Measurements from ENCODE around the gene TXNDC8. TPM values are rescaled to one million over a fixed set of nuclear protein-coding genes. Genes with fewer than 3 reads are reported as not detected.
"Not testable (repeated sequence)": the region's sequence is repeated elsewhere in the genome, so short reads cannot be mapped to it uniquely, and the experiment has no call there.

The TXNDC8 gene
- polyA plus RNA-seq, 3 donors, result not detected

DNA sequence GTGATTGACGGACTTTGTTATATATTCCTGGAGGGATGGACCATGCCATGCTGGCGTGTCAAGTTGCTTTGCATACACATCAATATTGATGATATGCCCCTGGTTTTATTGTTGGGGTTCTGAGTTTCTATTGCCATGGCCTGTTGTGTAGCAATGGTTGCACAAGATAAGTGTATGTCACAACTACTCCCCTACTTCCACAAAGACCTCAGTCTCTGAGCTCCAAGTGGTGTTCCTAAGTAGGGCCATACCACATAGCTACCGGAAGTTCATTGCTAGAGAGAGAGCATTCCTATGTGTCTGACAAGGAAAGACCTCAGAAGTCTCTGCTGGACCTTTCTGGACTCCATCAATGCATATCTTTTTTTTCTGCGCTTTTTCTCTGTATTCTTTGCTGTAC is 19.8 kb downstream of the TXNDC8 start:
- Histone ChIP-seq H3K27ac (ENCODE audit: low read depth in 1 of 2, low read length in 2 of 2) (peak overlapping the region in 1 of 2 donors; percentile 67), H3K9ac (ENCODE audit: insufficient read depth, low read length, poor library complexity, severe bottlenecking) (no peak overlapping the region), H4K20me1 (ENCODE audit: insufficient read depth, low read length) (no peaks in the 10 kb centered on the region), H2AFZ (ENCODE audit: insufficient read depth, low read depth, low read length, poor library complexity, severe bottlenecking) (no peak overlapping the region), H3K9me3 (replicated peaks in 1 of 2; ENCODE audit: control insufficient read depth in 1 of 2, insufficient read depth in 1 of 2, low read length in 2 of 2) (no peaks in the 10 kb centered on the region), H3K4me1 (ENCODE audit: control insufficient read depth in 1 of 2, insufficient read depth in 2 of 2, low read length in 2 of 2) (peaks cover 21 to 26% of the 10 kb centered on the region in 2 donors), H3K4me3 (replicated peaks in 1 of 3; ENCODE audit: low read depth in 2 of 3, low read length in 3 of 3) (no peak overlapping the region), H3K79me2 (ENCODE audit: insufficient read depth, low read length) (no peaks in the 10 kb centered on the region), H3K4me2 (replicated peaks; ENCODE audit: extremely low read depth, low read length, poor library complexity, severe bottlenecking) (peak overlapping the region; percentile 4), H3K27me3 (ENCODE audit: control insufficient read depth in 2 of 2, insufficient read depth in 2 of 2, low read length in 2 of 2) (no peaks in the 10 kb centered on the region), H3K36me3 (replicated peaks in 1 of 2; ENCODE audit: control insufficient read depth in 1 of 2, insufficient read depth in 2 of 2, low read length in 2 of 2) (no peaks in the 10 kb centered on the region)
- Mint-ChIP-seq H3K27me3 (ENCODE audit: low read depth in 3 of 3) (peaks cover 0 to 4% (median 0%) of the 10 kb centered on the region in 3 donors), H3K27ac (peak overlapping the region in 6 of 7 donors; percentile 7 to 82 (median 72)), H3K4me1 (peaks cover 21% of the 10 kb centered on the region), H3K36me3 (no peaks in the 10 kb centered on the region), H3K4me3 (no peak overlapping the region), H3K9me3 (peaks cover 0 to 4% (median 1%) of the 10 kb centered on the region in 7 donors)
- intact Hi-C loops (cut with micrococcal nuclease), result no loop called here
- DNase-seq, result peak; percentile 43 to 64 (median 60)
- TF ChIP-seq, protein P1, sequence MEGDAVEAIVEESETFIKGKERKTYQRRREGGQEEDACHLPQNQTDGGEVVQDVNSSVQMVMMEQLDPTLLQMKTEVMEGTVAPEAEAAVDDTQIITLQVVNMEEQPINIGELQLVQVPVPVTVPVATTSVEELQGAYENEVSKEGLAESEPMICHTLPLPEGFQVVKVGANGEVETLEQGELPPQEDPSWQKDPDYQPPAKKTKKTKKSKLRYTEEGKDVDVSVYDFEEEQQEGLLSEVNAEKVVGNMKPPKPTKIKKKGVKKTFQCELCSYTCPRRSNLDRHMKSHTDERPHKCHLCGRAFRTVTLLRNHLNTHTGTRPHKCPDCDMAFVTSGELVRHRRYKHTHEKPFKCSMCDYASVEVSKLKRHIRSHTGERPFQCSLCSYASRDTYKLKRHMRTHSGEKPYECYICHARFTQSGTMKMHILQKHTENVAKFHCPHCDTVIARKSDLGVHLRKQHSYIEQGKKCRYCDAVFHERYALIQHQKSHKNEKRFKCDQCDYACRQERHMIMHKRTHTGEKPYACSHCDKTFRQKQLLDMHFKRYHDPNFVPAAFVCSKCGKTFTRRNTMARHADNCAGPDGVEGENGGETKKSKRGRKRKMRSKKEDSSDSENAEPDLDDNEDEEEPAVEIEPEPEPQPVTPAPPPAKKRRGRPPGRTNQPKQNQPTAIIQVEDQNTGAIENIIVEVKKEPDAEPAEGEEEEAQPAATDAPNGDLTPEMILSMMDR (IDR thresholded peaks at IDR 0.05), result no peak
- WGBS (ENCODE audit: insufficient coverage), result no CpG with 5 or more reads among the region's 4 CpGs

DNA sequence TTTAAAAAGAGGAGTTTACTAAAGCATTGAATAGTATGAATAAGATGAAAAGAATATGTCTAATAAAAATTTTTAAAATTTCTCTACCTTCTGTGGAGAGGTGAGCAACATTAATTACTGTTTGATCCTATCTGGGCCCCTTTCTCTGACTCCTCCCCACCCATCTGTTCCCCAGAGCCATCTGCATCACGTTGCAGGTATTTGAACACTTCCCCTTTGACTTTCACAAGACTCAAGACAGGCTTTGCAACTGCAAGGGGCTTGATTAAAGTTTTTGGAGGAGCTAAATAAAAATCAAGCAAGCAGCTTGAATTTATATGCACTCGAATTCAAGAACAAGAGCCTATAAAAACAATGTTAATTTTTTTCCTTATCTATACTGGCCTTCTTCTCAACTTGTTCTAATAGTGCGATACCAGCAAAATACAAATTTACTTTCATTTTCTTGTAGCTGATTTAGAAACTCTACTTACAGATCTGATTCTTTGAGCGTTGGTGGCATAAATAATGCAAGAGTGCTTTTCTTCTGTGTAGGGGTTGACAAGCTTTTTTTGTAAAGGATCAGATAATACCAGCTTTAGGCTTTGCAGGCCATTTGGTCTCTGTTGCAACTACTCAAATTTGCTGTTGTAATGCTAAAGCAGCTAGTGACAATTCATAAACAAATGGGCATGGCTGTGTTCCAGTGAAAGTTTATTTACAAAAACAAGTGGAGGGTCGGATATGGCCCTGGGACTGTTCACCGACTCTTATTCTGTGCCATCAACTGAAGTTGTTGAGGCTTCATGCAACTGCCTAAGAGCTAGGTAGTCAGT is 21.2 kb downstream of the TXNDC8 start:
- TF ChIP-seq, protein P1 (IDR thresholded peaks at IDR 0.05), result no peak
- Histone ChIP-seq H4K20me1 (ENCODE audit: insufficient read depth, low read length) (no peaks in the 10 kb centered on the region), H3K27ac (ENCODE audit: low read depth in 1 of 2, low read length in 2 of 2) (peak overlapping the region in 1 of 2 donors; percentile 67), H3K79me2 (ENCODE audit: insufficient read depth, low read length) (no peaks in the 10 kb centered on the region), H3K9ac (ENCODE audit: insufficient read depth, low read length, poor library complexity, severe bottlenecking) (no peak overlapping the region), H3K4me2 (replicated peaks; ENCODE audit: extremely low read depth, low read length, poor library complexity, severe bottlenecking) (peak overlapping the region; percentile 72), H3K4me1 (ENCODE audit: control insufficient read depth in 1 of 2, insufficient read depth in 2 of 2, low read length in 2 of 2) (peaks cover 21 to 26% of the 10 kb centered on the region in 2 donors), H3K4me3 (replicated peaks in 1 of 3; ENCODE audit: low read depth in 2 of 3, low read length in 3 of 3) (peak overlapping the region in 2 of 3 experiments; percentile 33 to 68), H3K9me3 (replicated peaks in 1 of 2; ENCODE audit: control insufficient read depth in 1 of 2, insufficient read depth in 1 of 2, low read length in 2 of 2) (peaks cover 0 to 3% of the 10 kb centered on the region in 2 donors), H2AFZ (ENCODE audit: insufficient read depth, low read depth, low read length, poor library complexity, severe bottlenecking) (peak overlapping the region; percentile 17), H3K36me3 (replicated peaks in 1 of 2; ENCODE audit: control insufficient read depth in 1 of 2, insufficient read depth in 2 of 2, low read length in 2 of 2) (no peaks in the 10 kb centered on the region), H3K27me3 (ENCODE audit: control insufficient read depth in 2 of 2, insufficient read depth in 2 of 2, low read length in 2 of 2) (no peaks in the 10 kb centered on the region)
- H3K4me3 Mint-ChIP-seq, result peak overlapping the region; percentile 52 to 72
- peak overlapping the region in 5 of 7 donors; percentile 46 to 81 (median 70) for H3K27ac Mint-ChIP-seq
- H3K27me3 Mint-ChIP-seq (ENCODE audit: low read depth in 3 of 3), result peaks cover 0 to 2% (median 0%) of the 10 kb centered on the region in 3 donors
- 72% methylated on average over 2 of the region's 6 CpGs for WGBS (ENCODE audit: insufficient coverage)
- peak in 2 of 3 donors; percentile 13 to 18 for DNase-seq
- no peaks in the 10 kb centered on the region for H3K36me3 Mint-ChIP-seq
- intact Hi-C loops (cut with micrococcal nuclease), result no loop called here
- peaks cover 21% of the 10 kb centered on the region for H3K4me1 Mint-ChIP-seq
- peaks cover 0 to 7% (median 4%) of the 10 kb centered on the region in 7 donors for H3K9me3 Mint-ChIP-seq

DNA sequence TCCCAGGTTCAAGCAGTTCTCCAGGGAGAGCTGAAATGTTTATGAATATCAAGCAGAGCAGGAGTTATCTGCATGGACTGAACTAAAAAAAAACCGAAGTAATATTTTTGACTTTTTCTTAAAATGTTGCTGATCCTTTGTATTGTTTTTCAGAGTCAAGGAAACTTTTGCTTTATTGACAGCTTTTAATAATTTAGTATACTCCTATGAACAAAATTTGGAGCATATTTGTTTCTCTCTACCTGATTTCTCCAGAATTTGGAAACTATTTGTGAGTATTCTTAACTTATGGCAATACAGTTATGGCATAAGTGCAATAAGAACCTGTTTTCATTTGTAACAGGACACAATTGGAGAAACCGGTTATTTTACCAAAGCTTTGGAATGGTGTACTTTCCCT is 25.7 kb downstream of the TXNDC8 start:
- no CpG with 5 or more reads among the region's 2 CpGs for WGBS (ENCODE audit: insufficient coverage)
- not testable (repeated sequence) for H3K36me3 Mint-ChIP-seq

More for the DNA sequence above, 25.7 kb downstream of the TXNDC8 start:
- H3K79me2 ChIP-seq (ENCODE audit: insufficient read depth, low read length); H3K27ac ChIP-seq (ENCODE audit: low read depth in 1 of 2, low read length in 2 of 2); H3K4me3 Mint-ChIP-seq; H3K9me3 ChIP-seq (replicated peaks in 1 of 2; ENCODE audit: control insufficient read depth in 1 of 2, insufficient read depth in 1 of 2, low read length in 2 of 2); H3K27me3 Mint-ChIP-seq (ENCODE audit: low read depth in 3 of 3); H3K27me3 ChIP-seq (ENCODE audit: control insufficient read depth in 2 of 2, insufficient read depth in 2 of 2, low read length in 2 of 2); H3K9ac ChIP-seq (ENCODE audit: insufficient read depth, low read length, poor library complexity, severe bottlenecking); H3K27ac Mint-ChIP-seq; H3K4me3 ChIP-seq (replicated peaks in 1 of 3; ENCODE audit: low read depth in 2 of 3, low read length in 3 of 3); DNase-seq; intact Hi-C loops (cut with micrococcal nuclease); H3K4me2 ChIP-seq (replicated peaks; ENCODE audit: extremely low read depth, low read length, poor library complexity, severe bottlenecking); H4K20me1 ChIP-seq (ENCODE audit: insufficient read depth, low read length); H3K36me3 ChIP-seq (replicated peaks in 1 of 2; ENCODE audit: control insufficient read depth in 1 of 2, insufficient read depth in 2 of 2, low read length in 2 of 2); H2AFZ ChIP-seq (ENCODE audit: insufficient read depth, low read depth, low read length, poor library complexity, severe bottlenecking): not testable (repeated sequence)
- Mint-ChIP-seq H3K4me1 (peaks cover 24% of the 10 kb centered on the region), H3K9me3 (peaks cover 0 to 13% (median 4%) of the 10 kb centered on the region in 7 donors)
- peaks cover 26 to 31% of the 10 kb centered on the region in 2 donors for H3K4me1 ChIP-seq (ENCODE audit: control insufficient read depth in 1 of 2, insufficient read depth in 2 of 2, low read length in 2 of 2)

Data from CD14-positive monocyte (primary cell).